Mucosa of descending colon (tissue), 3 donors: ENCODE results near the gene HOXA3. TPM values are rescaled to one million over a fixed set of nuclear protein-coding genes. Genes with fewer than 3 reads are reported as not detected.

Experiments used
- ATAC-seq: fragments of 200-7000 bp; cut with Tn5 transposase; one replicate; pipeline ENCODE4 v1.9.1; 2020; ENCODE audit warnings: mild to moderate bottlenecking, moderate library complexity
- DNase-seq, 3 donors: peaks; one replicate each; pipeline ENCODE4 v3.0.0-alpha.2; 2020
- H3K36me3 ChIP-seq: fragments of 200-600 bp; one replicate; pipeline ENCODE4 v1.8.0; 2021; ENCODE audit warnings: low read depth, mild to moderate bottlenecking
- H3K4me1 ChIP-seq: fragments of 200-600 bp; one replicate; pipeline ENCODE4 v1.8.0; 2021; ENCODE audit warnings: low read depth, mild to moderate bottlenecking
- H3K4me3 ChIP-seq: fragments of 200-600 bp; one replicate; pipeline ENCODE4 v1.8.0; 2021; ENCODE audit warnings: mild to moderate bottlenecking
- H3K9me3 ChIP-seq: fragments of 200-600 bp; one replicate; pipeline ENCODE4 v1.8.0; 2021; ENCODE audit warnings: mild to moderate bottlenecking
- intact Hi-C, 2 donors: fragments of 100-400 bp; cut with DNase I in 1 of 2; cut with micrococcal nuclease in 1 of 2; formaldehyde crosslinking; loops; one replicate each; pipeline versions ENCODE4 v1.11.0 to v1.11.1; 2022; cut with DNase I, micrococcal nuclease
- total RNA-seq, 3 donors: library from RNA; stranded (reverse); fragmentation: NEBNext Ultra II Directional in 2 of 3; extraction: Animal tissue kit (Norgen Biotek cat#: 25700) in 2 of 3; gene quantifications; one replicate each; pipeline versions ENCODE4 v1.2.1 to v1.2.4, GENCODE V29; 2021 to 2023
- TF ChIP-seq, protein P1 (sequence below): fragments of 200-600 bp; IDR thresholded peaks from one replicate; pipeline ENCODE4 v1.8.0; 2022; ENCODE audit warnings: antibody characterized with exemption, mild to moderate bottlenecking
- donor health status: DM: no; HTN: no; CAD: no; lungs with moderate emphysema.
- donor health status: DM: no; HTN: no; CAD: no.
- donor health status: DM: no; HTN: yes; CAD: no.

The HOXA3 gene
- total RNA-seq, 3 donors from 2014 or later: 19.9 to 38.1 (median 20.5) TPM

DNA sequence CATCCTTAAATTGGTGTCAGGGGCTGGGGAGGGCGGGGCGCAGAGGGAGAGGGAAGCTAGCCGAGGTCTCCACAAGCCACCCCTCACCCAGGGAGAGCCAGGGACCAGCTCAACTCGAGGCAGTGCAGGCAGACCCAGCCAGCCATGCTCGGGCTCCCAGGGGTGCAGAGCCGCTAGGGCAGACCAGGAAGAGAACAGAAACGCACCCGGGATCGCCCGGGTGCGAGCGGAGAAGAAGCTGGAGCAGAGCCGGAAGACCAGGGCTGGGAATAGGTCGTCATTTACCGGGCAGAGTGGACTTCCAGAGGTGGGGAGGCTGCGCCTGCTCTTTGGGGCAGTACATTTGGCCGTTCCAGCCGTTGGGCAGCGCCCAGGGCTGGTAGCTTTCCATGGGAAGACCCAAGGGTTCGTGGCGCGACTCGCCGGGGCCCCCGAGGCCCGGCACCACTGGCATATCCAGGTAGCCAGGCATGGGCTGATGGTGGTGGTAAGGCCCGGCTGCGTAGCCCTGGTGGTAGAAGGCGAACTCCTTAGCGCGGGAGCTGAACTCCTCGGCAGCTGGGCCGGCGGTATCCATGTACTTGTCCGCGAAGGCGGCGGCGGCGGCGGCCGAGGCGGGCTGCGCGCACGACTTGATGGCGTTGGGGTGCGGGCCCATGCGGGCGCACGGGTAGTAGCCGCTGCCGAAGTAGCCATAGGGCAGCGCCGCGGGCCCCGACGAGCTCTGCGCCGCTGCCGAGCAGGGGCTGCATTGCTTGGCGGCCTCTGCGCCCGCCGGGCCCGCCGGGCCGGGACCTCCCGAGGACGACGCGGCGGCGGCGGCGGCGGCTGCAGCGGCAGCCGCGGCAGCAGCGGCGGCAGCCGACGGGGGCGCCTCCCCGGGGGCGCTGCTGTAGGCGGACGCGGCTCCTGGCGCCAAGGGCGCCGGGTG is 46.8 kb upstream of the HOXA3 start:
- ATAC-seq (peak; percentile 1), DNase-seq (peak in 2 of 3 donors; percentile 41 to 61)
- intact Hi-C loops: loop anchor here in 1 of 2 donors (10.0 kb wide), 2 partner anchors 726 to 826 kb away; no protein-coding TSS in a partner anchor
- no peaks in the 10 kb centered on the region for H3K36me3 ChIP-seq
- H3K4me3 ChIP-seq: peak overlapping the region; percentile 68
- TF ChIP-seq, protein P1, sequence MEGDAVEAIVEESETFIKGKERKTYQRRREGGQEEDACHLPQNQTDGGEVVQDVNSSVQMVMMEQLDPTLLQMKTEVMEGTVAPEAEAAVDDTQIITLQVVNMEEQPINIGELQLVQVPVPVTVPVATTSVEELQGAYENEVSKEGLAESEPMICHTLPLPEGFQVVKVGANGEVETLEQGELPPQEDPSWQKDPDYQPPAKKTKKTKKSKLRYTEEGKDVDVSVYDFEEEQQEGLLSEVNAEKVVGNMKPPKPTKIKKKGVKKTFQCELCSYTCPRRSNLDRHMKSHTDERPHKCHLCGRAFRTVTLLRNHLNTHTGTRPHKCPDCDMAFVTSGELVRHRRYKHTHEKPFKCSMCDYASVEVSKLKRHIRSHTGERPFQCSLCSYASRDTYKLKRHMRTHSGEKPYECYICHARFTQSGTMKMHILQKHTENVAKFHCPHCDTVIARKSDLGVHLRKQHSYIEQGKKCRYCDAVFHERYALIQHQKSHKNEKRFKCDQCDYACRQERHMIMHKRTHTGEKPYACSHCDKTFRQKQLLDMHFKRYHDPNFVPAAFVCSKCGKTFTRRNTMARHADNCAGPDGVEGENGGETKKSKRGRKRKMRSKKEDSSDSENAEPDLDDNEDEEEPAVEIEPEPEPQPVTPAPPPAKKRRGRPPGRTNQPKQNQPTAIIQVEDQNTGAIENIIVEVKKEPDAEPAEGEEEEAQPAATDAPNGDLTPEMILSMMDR: no peak
- H3K9me3 ChIP-seq: no peaks in the 10 kb centered on the region
- H3K4me1 ChIP-seq: peaks cover 5% of the 10 kb centered on the region

DNA sequence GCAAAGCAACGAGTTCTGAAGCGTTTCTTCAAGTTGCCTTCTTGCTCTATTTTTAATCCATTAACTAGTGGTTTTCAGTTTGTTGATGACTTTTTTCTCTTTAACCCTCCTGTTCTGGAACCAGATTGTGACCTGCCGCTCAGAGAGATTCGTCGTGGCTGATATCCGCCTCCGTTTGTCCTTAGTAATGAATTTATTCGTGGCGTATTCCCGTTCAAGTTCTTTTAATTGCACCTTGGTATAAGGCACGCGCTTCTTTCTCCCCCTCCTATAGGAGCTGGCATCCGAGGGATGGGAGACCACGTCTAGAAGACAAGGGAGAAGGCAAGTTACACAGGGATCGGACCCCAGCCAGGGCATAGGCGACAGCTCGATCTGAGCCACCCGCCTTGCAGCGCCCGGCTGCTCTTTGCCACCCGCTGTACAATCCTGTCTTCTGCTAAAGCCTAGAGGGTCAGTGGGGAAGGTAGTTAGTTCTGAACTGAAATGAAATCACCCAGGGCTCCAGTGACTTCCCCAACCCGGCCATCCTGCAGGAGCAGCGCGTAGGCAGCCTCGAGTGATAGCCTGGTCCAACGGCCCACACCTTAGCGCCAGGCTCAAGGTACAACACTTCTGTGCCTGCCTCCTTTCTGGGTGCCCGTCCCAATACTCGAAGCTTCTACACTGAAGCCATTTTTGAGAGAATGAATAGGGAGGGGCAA is 45.9 kb upstream of the HOXA3 start:
- H3K9me3 ChIP-seq: no peaks in the 10 kb centered on the region
- peak; percentile 8 for ATAC-seq
- H3K4me3 ChIP-seq: peak overlapping the region; percentile 68
- DNase-seq: peak in 1 of 3 donors; percentile 61
- H3K36me3 ChIP-seq: no peaks in the 10 kb centered on the region
- peaks cover 8% of the 10 kb centered on the region for H3K4me1 ChIP-seq
- TF ChIP-seq, protein P1: no peak
- intact Hi-C loops: loop anchor here in 1 of 2 donors (10.0 kb wide), 2 partner anchors 727 to 827 kb away; no protein-coding TSS in a partner anchor

DNA sequence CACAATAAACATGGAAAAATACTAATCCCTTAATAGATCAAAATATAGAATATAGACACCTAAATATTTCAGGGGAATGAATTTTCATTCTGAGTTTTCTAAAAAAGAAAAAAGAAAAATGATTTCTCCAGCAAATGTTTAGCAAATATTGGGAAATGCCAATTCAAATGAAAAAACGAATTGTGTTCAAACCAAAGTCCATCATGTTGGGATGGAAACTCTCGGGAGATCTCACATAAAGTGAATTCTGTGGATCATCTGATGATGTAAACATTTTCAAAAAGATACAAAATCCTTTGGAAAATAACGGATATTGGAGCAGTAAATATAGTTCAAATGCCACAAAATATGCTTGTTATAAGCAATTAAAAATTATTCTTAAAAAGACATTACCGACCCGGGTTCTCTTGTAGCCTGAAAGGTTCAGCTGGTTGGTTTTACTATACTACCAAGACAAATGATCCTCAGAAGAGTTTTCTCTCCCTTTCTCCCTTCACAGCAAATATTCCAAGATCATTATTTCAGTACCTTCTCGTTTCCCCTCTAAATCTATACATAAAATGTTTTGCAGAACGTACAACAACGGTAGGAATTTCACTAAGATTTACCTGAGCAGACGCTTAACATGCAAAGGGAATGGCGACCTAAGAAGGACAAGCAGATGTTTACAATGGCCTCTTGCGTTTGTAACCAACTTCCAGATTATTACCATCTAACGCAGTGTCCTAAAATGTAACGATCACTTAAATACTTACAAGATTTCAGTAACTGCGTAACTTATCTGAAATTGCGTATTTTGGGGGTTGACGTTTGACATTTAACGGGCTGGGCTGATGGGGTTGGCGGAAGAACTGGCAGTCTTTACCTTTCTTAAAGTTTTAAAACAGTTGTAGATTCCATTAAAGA is 45.0 kb upstream of the HOXA3 start:
- DNase-seq: no peak
- intact Hi-C loops: loop anchor here in 1 of 2 donors (10.0 kb wide), 2 partner anchors 727 to 827 kb away; no protein-coding TSS in a partner anchor

DNA sequence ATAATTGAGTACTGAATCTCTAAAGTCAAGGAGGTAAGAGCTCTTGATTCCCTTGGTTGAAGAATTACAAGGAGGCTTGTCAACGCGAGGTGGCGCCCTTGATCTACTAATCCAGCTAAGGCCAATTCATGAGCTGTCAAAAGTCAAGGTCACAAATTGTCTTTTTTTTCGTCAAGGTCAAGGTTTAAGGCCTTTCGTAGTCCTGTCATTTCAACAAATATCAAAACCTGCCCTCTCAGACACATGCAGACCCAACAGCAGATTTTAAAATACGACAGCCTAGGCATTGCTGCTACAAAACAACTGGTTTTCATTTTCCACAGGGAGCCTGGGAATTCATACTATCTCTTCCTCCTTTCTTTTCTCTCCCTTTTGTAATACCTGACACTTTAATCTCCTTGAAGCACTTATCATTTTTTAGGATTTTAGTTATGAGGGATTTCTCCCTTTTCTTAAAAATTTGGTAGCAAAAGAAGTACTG is 43.9 kb upstream of the HOXA3 start:
- Histone ChIP-seq H3K4me1 (peaks cover 19% of the 10 kb centered on the region), H3K36me3 (no peaks in the 10 kb centered on the region), H3K4me3 (no peak overlapping the region), H3K9me3 (no peaks in the 10 kb centered on the region)
- intact Hi-C loops: loop anchor here in 1 of 2 donors (10.0 kb wide), 2 partner anchors 728 to 828 kb away; no protein-coding TSS in a partner anchor
- ATAC-seq: peak; percentile 6
- peak; percentile 89 to 99 (median 95) for DNase-seq
- TF ChIP-seq, protein P1: peak; percentile 38

More for the DNA sequence above, 45.0 kb upstream of the HOXA3 start:
- TF ChIP-seq, protein P1: no peak
- no peak for ATAC-seq
- Histone ChIP-seq H3K36me3 (no peaks in the 10 kb centered on the region), H3K4me1 (peaks cover 12% of the 10 kb centered on the region), H3K4me3 (peak overlapping the region; percentile 68), H3K9me3 (no peaks in the 10 kb centered on the region)
